Stimulated activated effector memory CD8-positive, alpha-beta T cell treated with anti-CD3 and anti-CD28 coated beads, Interleukin-12 subunit alpha, Interleukin-12 subunit beta, amount 100 ng/mL, for 72 hours (primary cell): ENCODE data around the gene KRTAP5-3.

ENCODE experiments used
- ATAC-seq: fragments of 150-1000 bp; cut with Tn5 transposase; 2 replicates; pipeline ENCODE4 v1.10.0; 2021
- DNase-seq, 2 donors: peaks; one replicate each; pipeline ENCODE4 v3.0.0; 2021 to 2022; ENCODE audit warnings: low spot score in 2 of 2
- H3K27ac Mint-ChIP-seq: one replicate; pipeline ENCODE4 v1.8.0; 2022; ENCODE audit warnings: mild to moderate bottlenecking, mixed read lengths
- H3K36me3 Mint-ChIP-seq: one replicate; pipeline ENCODE4 v1.8.0; 2022; ENCODE audit warnings: mild to moderate bottlenecking, mixed read lengths
- H3K4me1 Mint-ChIP-seq: one replicate; pipeline ENCODE4 v1.8.0; 2022; ENCODE audit warnings: mixed read lengths
- H3K4me3 Mint-ChIP-seq: one replicate; pipeline ENCODE4 v1.8.0; 2022; ENCODE audit warnings: mild to moderate bottlenecking, mixed read lengths
- H3K9me3 Mint-ChIP-seq: one replicate; pipeline ENCODE4 v1.8.0; 2022; ENCODE audit warnings: mixed read lengths

KRTAP5-3 gene

DNA sequence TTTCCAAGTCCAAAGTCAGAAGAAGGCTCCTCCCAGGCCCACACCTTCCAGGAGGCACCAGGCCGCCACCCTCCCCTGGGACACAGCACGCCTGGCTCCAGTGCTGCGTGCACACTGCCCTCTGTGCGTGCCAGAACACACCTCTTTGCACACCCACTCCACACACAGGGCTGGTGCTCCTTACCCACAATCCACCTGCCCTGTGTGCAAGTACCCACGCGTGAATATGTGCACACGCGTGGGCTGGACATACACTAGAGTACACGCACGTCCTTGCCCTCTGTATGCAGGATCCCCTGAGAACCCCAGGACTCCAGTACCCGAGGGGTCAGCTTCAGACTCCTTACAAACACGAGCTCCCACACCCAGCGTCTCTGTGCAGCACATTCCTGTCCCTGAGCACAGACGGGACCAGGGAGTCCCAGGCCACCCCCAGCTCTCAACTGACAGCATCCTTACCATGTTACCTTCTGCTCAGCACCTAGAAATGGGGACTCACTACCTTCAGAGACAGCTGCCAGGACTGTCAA lies 38.9 kb downstream of the KRTAP5-3 start:
- peak overlapping the region; percentile 83 for H3K27ac Mint-ChIP-seq
- H3K4me3 Mint-ChIP-seq = no peak overlapping the region
- ATAC-seq (no peak), DNase-seq (no peak)
- H3K4me1 Mint-ChIP-seq = peaks cover 26% of the 10 kb centered on the region
- H3K36me3 Mint-ChIP-seq = peaks cover 5% of the 10 kb centered on the region
- no peaks in the 10 kb centered on the region for H3K9me3 Mint-ChIP-seq

- ATAC-seq (peak; percentile 4), DNase-seq (peak in 1 of 2 donors; percentile 58)
- Mint-ChIP-seq H3K36me3 (peaks cover 5% of the 10 kb centered on the region), H3K27ac (peak overlapping the region; percentile 83), H3K9me3 (no peaks in the 10 kb centered on the region), H3K4me3 (no peak overlapping the region), H3K4me1 (peaks cover 23% of the 10 kb centered on the region)
Observed at GRCh38 chr11:1568441-1568911, 39.8 kb downstream of the KRTAP5-3 start.

DNA sequence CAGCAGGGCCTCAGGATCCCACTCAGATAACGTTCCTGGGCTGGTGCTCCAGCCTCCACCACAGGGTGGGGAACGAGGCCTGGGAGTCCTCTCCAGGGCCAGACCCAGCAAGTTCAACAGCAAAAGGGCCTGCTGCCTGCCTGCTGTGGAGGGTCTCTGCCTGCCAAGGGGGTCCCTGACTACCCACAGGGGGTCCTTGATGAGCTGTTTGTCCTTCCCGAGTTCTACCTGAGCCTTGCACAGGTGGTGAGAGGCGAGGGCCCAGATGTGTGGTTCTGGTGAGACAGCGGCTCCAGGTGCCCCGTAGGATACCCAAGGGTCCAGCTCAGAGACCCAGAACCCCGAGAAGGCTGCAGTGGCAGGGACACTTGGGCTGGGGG lies 40.6 kb downstream of the KRTAP5-3 start:
- Mint-ChIP-seq H3K4me1 (peaks cover 19% of the 10 kb centered on the region), H3K9me3 (no peaks in the 10 kb centered on the region), H3K36me3 (peaks cover 5% of the 10 kb centered on the region), H3K27ac (peak overlapping the region; percentile 32), H3K4me3 (no peak overlapping the region)
- DNase-seq = no peak
- no peak for ATAC-seq

GRCh38 chr11:1567052-1567720 lies 41.1 kb downstream of the KRTAP5-3 start:
- DNase-seq = no peak
- Mint-ChIP-seq H3K4me1 (peaks cover 19% of the 10 kb centered on the region), H3K9me3 (no peaks in the 10 kb centered on the region), H3K27ac (peak overlapping the region; percentile 32), H3K36me3 (peaks cover 5% of the 10 kb centered on the region), H3K4me3 (no peak overlapping the region)
- ATAC-seq = no peak

GRCh38 chr11:1566381-1567051 lies 41.7 kb downstream of the KRTAP5-3 start:
- Mint-ChIP-seq H3K27ac (peak overlapping the region; percentile 32), H3K9me3 (no peaks in the 10 kb centered on the region), H3K4me1 (peaks cover 19% of the 10 kb centered on the region), H3K36me3 (peaks cover 5% of the 10 kb centered on the region), H3K4me3 (no peak overlapping the region)
- DNase-seq (no peak), ATAC-seq (no peak)

DNA sequence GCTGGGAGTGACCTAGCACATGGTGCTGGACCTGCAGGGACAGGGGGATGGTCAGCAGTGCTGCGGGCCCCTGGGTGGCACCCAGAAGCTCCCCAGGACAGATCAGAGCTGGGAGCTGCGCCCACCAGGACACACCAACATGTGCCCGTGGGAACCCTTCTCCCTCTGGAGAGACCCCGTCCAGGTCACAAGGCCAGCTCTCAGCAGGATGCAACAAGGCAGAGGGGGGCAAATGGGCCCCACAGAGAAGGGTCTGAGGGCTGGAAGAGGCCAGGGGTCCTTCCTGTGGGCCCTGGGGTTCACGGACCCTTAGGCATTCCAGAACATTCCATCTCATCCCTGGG lies 42.4 kb downstream of the KRTAP5-3 start:
- DNase-seq = no peak
- no peak for ATAC-seq
- H3K27ac Mint-ChIP-seq = no peak overlapping the region

DNA sequence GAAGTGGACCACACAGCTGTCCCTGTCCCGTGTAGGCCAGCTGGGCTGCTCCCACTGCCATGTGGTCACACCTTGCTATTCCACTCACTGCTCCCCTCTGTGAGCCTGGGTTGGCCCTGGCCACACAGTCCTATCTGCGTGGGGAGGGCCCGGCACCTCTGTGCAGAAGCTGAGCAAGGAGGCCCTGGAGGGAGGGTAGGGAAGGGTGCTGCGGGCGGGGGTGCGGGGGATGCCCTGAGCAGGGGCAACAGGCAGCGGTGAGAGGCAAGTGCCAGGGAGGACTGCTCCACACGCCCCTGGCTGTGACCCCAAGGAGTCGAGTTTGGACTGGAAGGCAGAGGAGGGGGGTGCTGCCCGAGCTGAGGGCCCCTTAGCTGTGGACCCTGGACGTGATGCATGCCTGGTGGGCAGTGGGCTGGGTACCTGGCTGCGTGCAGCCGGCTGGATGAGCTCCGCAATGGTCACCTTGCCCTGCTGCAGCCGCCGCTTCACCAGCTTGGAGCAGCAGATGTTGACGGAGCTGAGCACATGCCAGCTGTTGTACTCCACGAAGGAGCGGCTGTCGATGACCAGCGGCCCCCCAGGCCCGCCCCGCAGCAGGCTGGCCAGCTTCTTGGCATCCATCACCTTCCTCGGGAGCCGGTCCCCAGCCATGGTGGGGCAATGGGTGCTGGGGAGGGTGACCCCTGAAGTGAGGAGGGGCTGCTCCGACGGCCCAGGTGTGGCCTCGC lies 42.9 kb downstream of the KRTAP5-3 start:
- H3K9me3 Mint-ChIP-seq = no peaks in the 10 kb centered on the region
- no peak for ATAC-seq

More for the DNA sequence above, 42.4 kb downstream of the KRTAP5-3 start:
- no peaks in the 10 kb centered on the region for H3K9me3 Mint-ChIP-seq
- H3K36me3 Mint-ChIP-seq = peaks cover 5% of the 10 kb centered on the region
- H3K4me1 Mint-ChIP-seq = peaks cover 19% of the 10 kb centered on the region
- no peak overlapping the region for H3K4me3 Mint-ChIP-seq

DNA sequence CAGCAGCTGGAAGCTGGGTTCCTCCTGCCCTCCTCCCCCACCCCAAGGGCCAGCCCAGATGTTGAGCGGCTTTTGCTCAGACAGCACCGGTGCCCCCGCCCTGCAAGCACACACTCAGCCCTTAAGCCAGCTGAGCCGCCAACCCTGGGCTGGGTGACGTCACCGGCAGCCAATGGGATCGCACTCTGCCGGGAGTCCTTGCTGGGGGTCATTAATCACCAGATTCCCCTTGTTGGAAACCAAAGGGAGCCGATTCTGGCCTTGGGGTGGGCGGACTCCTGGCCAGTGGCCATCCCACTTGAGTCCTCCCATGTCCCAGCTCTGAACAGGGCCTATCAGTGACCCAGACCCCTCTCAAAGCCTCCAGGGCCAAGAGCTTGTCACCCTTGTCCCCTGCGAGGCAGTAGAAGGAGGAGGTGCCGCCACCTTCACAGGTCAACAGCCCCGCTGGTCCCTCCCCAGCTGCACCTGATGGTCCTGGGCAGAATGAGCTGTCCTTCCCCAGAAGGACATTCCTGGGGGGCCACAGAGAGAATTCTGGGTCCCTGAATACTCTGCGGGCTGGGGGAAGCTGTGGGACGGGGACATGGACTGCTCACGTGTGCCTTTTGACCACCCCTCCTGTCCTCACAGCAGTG lies 43.6 kb downstream of the KRTAP5-3 start:
- Mint-ChIP-seq H3K4me3 (no peak overlapping the region), H3K27ac (no peak overlapping the region), H3K4me1 (peaks cover 14% of the 10 kb centered on the region), H3K9me3 (no peaks in the 10 kb centered on the region), H3K36me3 (peaks cover 4% of the 10 kb centered on the region)
- ATAC-seq = no peak
- DNase-seq = no peak

More for the DNA sequence above, 42.9 kb downstream of the KRTAP5-3 start:
- no peak for DNase-seq
- H3K4me3 Mint-ChIP-seq = no peak overlapping the region
- peaks cover 5% of the 10 kb centered on the region for H3K36me3 Mint-ChIP-seq
- H3K27ac Mint-ChIP-seq = no peak overlapping the region
- H3K4me1 Mint-ChIP-seq = peaks cover 19% of the 10 kb centered on the region

- Mint-ChIP-seq H3K4me3 (no peak overlapping the region), H3K9me3 (no peaks in the 10 kb centered on the region), H3K36me3 (no peaks in the 10 kb centered on the region), H3K27ac (no peak overlapping the region), H3K4me1 (peaks cover 7% of the 10 kb centered on the region)
- ATAC-seq = no peak
- DNase-seq = no peak
Observed at GRCh38 chr11:1563697-1564534, 44.3 kb downstream of the KRTAP5-3 start.

DNA sequence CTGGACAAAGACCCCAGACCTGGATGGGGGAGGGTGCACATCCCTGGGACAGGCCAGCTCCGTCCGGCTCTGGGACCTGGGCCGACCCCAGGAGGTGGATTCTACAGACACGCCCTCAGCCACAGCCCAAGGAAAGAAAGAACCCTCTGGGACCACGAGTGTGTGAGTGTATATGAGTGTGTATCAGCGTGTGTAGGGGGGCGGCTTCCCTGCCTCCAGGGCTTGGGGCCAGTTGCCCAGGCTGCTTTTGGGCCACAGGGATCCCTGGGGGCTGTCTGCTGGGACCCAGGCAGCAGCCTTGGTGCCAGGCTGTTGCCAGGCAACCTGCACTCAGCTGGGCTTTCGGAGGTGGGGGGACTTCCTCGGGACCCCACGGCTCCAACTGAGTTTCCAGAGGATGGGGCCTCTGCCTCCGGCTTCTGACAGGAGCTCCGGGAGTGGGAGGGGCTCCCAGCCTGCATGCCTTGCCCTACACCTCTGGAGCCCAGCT lies 45.1 kb downstream of the KRTAP5-3 start:
- Mint-ChIP-seq H3K4me1 (no peaks in the 10 kb centered on the region), H3K36me3 (no peaks in the 10 kb centered on the region), H3K27ac (no peak overlapping the region), H3K4me3 (no peak overlapping the region), H3K9me3 (no peaks in the 10 kb centered on the region)
- DNase-seq = no peak
- no peak for ATAC-seq

GRCh38 chr11:1562469-1563148 lies 45.7 kb downstream of the KRTAP5-3 start:
- Mint-ChIP-seq H3K27ac (no peak overlapping the region), H3K9me3 (no peaks in the 10 kb centered on the region), H3K36me3 (no peaks in the 10 kb centered on the region), H3K4me3 (no peak overlapping the region), H3K4me1 (no peaks in the 10 kb centered on the region)
- DNase-seq (no peak), ATAC-seq (no peak)

GRCh38 chr11:1561955-1562354 lies 46.3 kb downstream of the KRTAP5-3 start:
- no peak overlapping the region for H3K4me3 Mint-ChIP-seq
- H3K36me3 Mint-ChIP-seq = no peaks in the 10 kb centered on the region
- H3K9me3 Mint-ChIP-seq = no peaks in the 10 kb centered on the region
- H3K27ac Mint-ChIP-seq = no peak overlapping the region
- no peak for DNase-seq
- H3K4me1 Mint-ChIP-seq = no peaks in the 10 kb centered on the region
- no peak for ATAC-seq

- DNase-seq (no peak), ATAC-seq (no peak)
- Mint-ChIP-seq H3K4me3 (no peak overlapping the region), H3K27ac (no peak overlapping the region), H3K9me3 (no peaks in the 10 kb centered on the region), H3K4me1 (no peaks in the 10 kb centered on the region), H3K36me3 (no peaks in the 10 kb centered on the region)
Observed at GRCh38 chr11:1561266-1561665, 47.0 kb downstream of the KRTAP5-3 start.

DNA sequence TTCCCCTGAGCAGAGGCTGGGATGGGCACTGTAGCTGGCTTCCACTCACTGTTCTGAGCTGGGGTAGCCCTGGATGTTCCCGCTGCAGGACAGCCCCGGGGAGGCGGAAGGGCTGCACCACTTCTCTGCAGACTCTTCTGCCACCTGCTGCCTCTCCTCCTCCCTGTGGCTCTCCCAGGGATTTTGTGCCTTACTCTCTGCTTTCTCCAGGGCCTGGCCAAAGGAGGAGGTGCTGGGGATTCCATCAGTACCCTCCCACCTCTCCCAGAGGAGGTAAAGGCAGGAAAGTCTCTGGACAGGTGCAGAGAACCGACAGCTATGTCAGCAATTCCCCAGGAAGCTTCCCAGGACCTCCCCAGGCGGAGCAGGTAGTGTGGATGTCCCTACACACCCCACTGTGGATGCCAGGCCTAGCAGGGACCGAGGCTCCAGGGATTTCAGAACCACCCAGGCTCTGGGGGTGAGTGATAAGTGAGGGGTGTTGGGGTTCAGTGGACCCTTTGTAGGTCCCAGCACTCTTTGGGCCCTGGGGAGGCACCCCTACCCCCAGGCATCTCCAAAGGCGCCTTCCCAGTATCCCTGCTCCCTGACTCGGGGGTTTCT lies 47.5 kb downstream of the KRTAP5-3 start:
- Mint-ChIP-seq H3K36me3 (no peaks in the 10 kb centered on the region), H3K4me1 (no peaks in the 10 kb centered on the region), H3K4me3 (no peak overlapping the region), H3K9me3 (no peaks in the 10 kb centered on the region), H3K27ac (no peak overlapping the region)
- ATAC-seq (no peak), DNase-seq (no peak)
